Measurements from ENCODE around the gene ZNF692. TPM values are rescaled to one million over a fixed set of nuclear protein-coding genes. Genes with fewer than 3 reads are reported as not detected.
"Not testable (repeated sequence)": the region's sequence is repeated elsewhere in the genome, so short reads cannot be mapped to it uniquely, and the experiment has no call there.

ZNF692 gene
- total RNA-seq, 1 donor from 2014 or later = 86.4 TPM

DNA sequence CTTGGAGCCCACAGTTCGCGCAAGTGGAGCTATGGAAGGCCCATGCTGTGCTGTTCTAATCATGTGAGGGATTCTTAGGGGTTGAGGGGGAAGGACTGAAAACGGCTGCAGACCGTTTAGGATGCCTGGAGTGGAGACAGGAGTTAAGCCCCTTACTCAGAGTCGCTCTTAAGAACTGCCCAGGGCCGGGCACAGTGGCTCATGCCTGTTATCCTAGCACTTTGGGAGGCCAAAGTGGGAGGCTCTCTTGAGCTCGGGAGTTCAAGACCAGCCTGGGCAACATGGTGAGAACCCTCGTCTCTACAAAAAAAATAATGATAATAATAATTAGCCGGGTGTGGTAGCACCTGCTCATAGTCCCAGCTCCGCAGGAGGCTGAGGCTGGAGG, 19.7 kb downstream of the ZNF692 start:
- intact Hi-C loops (cut with micrococcal nuclease) = no loop called here
- Mint-ChIP-seq H3K9me3 (no peaks in the 10 kb centered on the region), H3K4me1 (ENCODE audit: low read depth) (peaks cover 21% of the 10 kb centered on the region), H3K27ac (peak overlapping the region; percentile 90), H3K36me3 (ENCODE audit: low read depth) (peaks cover 9% of the 10 kb centered on the region), H3K27me3 (ENCODE audit: low read depth) (no peaks in the 10 kb centered on the region), H3K4me3 (ENCODE audit: low read depth) (no peak overlapping the region)
- no peak for DNase-seq (ENCODE audit: low spot score)

DNA sequence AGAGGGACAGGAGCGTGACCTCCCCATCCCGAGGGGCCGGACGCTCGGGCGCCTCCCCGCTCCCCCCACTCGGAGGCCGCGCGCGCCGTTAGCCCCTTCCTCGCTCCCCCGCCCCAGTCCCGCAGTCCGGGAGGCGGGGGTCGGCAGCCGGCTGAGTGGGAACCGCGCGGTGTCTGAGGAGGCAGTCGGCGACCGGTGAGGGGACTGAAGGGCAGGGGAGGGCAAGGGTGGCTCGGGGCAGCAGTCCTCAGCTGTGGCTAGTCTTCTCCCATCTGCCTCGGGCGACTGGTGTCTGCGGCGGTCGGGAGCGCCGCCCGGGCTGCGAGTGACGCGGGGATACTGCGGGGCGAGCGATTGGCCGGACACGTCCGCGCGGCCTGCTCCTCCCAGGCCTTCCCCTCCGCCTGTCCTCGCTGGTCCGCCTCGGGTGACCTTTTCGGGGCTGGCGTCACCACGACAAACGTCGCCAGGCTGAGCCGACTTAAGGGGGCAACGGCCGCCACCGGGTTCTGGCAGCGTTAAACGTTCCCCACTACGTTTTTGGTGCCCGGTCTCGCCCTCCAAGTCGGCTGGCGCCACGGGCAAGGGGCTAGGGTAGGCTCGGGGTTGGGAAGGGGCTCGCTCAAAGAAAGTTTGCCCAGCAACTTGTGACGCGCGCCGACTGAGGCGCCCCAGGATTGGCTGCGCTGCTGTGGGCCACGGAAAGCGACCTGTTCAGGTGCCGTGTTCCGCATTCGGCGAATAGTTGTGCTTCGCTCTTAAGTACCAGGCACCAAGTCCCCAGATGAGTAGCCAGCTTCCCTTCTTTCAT, 20.3 kb downstream of the ZNF692 start:
- Mint-ChIP-seq H3K36me3 (ENCODE audit: low read depth) (peaks cover 7% of the 10 kb centered on the region), H3K27me3 (ENCODE audit: low read depth) (no peaks in the 10 kb centered on the region), H3K27ac (peak overlapping the region; percentile 90), H3K4me1 (ENCODE audit: low read depth) (peaks cover 21% of the 10 kb centered on the region), H3K9me3 (no peaks in the 10 kb centered on the region), H3K4me3 (ENCODE audit: low read depth) (no peak overlapping the region)
- intact Hi-C loops (cut with micrococcal nuclease) = loop anchor here (1.0 kb wide), 4 partner anchors 12 to 68 kb away; partner anchors contain the start of gene PGBD2
- DNase-seq (ENCODE audit: low spot score) = peak; percentile 82

DNA sequence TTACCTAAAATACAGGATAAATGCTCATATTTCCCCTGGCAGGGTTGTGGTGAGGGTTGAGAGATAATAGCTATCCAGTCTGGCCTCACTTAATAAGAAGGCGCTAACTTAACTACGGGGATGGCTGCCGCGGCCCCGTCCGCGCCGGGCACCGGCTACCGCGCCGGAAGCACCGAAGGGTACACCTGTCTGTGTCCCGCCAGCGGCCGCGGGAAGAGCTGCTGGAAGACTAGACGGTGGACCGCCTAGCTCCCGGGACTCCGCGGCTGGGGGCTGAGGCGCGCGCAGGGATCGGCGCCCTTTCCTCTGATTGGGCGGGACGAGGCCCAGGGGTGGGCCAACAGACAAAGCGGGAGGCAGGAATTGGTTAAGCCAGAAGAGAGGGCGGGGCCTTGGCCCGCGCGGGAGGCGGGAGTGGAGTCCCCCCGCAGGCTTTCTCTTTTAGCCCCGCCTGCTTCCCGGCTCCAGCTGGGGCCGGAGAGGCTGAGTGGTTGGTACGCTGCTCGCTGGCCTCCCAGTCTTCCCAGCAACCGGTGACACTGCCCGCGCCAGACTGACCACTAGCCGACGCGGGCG, 21.0 kb downstream of the ZNF692 start, which contains the start of gene ZNF672:
Gene ZNF672, plus strand, starts transcription at position 444 of the 576 bp plus-strand sequence. CDS start 9,051 bp downstream, outside the sequence.
- Mint-ChIP-seq H3K27ac (peak within 1 kb of the TSS; percentile 90), H3K4me3 (ENCODE audit: low read depth) (no peak within 1 kb of the TSS), H3K36me3 (ENCODE audit: low read depth) (peaks cover 7% of the 10 kb centered on the region), H3K4me1 (ENCODE audit: low read depth) (peaks cover 21% of the 10 kb centered on the region), H3K27me3 (ENCODE audit: low read depth) (peaks cover 2% of the 10 kb centered on the region), H3K9me3 (no peaks in the 10 kb centered on the region)
- peak; percentile 93 for DNase-seq (ENCODE audit: low spot score)
- intact Hi-C loops (cut with micrococcal nuclease) = loop anchor here (1.0 kb wide), 4 partner anchors 12 to 68 kb away; partner anchors contain the start of gene PGBD2

DNA sequence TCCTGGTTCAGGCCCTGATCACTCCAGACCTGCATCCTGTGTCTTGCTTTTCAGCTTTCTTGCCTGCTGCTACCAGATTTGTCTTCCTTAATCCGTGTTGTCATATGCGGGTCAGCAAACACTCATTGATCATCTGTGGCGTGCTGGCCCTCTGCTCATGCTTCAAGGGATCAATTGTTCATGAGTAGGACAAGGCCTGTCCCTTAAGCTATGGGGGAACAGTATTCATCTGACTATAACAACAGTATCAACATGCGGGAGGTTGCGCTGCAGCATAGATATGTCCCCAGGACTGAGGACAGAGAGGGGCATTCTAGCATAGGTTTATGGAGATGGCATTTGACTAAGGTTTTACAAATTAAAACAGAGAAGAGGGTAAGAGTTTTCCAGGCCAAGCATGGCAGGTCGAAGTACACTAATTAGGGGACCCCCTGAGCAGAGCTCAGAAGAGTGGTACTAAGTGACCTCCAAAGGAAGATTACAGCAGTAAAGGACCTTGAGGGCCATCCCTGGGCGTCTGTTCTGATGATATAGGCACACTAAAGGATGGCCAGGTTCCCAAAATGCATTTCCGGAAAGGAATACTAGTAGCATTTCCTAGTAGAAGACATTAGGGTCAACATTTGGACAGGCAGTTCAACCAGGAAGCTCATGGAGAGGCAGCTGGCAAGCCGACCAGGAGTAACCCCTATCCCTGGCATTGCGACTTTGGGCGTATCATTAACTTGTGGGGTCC, 21.7 kb downstream of the ZNF692 start:
- no peak overlapping the region for H3K4me3 Mint-ChIP-seq (ENCODE audit: low read depth)
- H3K27me3 Mint-ChIP-seq (ENCODE audit: low read depth) = peaks cover 2% of the 10 kb centered on the region
- no peak overlapping the region for H3K27ac Mint-ChIP-seq
- no peak for DNase-seq (ENCODE audit: low spot score)
- H3K36me3 Mint-ChIP-seq (ENCODE audit: low read depth) = peaks cover 5% of the 10 kb centered on the region
- intact Hi-C loops (cut with micrococcal nuclease) = no loop called here
- H3K9me3 Mint-ChIP-seq = no peaks in the 10 kb centered on the region
- peaks cover 19% of the 10 kb centered on the region for H3K4me1 Mint-ChIP-seq (ENCODE audit: low read depth)

- intact Hi-C loops (cut with micrococcal nuclease) = no loop called here
- Mint-ChIP-seq H3K9me3 (no peaks in the 10 kb centered on the region), H3K4me1 (ENCODE audit: low read depth) (peaks cover 4% of the 10 kb centered on the region), H3K36me3 (ENCODE audit: low read depth) (peaks cover 3% of the 10 kb centered on the region), H3K27me3 (ENCODE audit: low read depth) (peaks cover 2% of the 10 kb centered on the region), H3K4me3 (ENCODE audit: low read depth) (no peak overlapping the region), H3K27ac (no peak overlapping the region)
- no peak for DNase-seq (ENCODE audit: low spot score)
Measured at GRCh38 chr1:248834343-248834940, 24.4 kb downstream of the ZNF692 start.

DNA sequence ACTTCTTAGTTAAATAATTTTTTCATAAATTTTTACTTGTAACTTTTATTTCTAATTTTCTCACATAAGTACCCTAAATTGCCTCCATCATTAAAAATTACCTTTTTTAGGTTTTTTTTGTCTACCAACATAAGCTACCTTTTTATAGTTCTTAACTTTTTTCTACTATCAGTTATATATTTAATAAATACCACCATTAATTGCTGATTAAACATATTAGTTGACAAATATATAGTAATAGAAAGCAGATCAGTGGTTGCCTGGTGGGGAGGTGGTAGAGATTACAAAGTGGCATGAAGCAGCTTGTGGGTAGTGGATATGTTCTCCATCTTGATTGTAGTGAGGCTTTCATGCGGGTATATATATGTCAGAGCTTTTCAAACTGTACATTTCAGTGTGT, 27.0 kb downstream of the ZNF692 start:
- Mint-ChIP-seq H3K27ac (no peak overlapping the region), H3K4me1 (ENCODE audit: low read depth) (peaks cover 10% of the 10 kb centered on the region), H3K36me3 (ENCODE audit: low read depth) (no peaks in the 10 kb centered on the region), H3K4me3 (ENCODE audit: low read depth) (no peak overlapping the region), H3K9me3 (no peaks in the 10 kb centered on the region), H3K27me3 (ENCODE audit: low read depth) (peaks cover 2% of the 10 kb centered on the region)
- intact Hi-C loops (cut with micrococcal nuclease) = no loop called here
- DNase-seq (ENCODE audit: low spot score) = no peak

- intact Hi-C loops (cut with micrococcal nuclease); H3K4me3 Mint-ChIP-seq (ENCODE audit: low read depth); H3K9me3 Mint-ChIP-seq; H3K27me3 Mint-ChIP-seq (ENCODE audit: low read depth); H3K36me3 Mint-ChIP-seq (ENCODE audit: low read depth); H3K27ac Mint-ChIP-seq; DNase-seq (ENCODE audit: low spot score): not testable (repeated sequence)
- peaks cover 13% of the 10 kb centered on the region for H3K4me1 Mint-ChIP-seq (ENCODE audit: low read depth)
Measured at GRCh38 chr1:248830718-248831017, 28.2 kb downstream of the ZNF692 start.

DNA sequence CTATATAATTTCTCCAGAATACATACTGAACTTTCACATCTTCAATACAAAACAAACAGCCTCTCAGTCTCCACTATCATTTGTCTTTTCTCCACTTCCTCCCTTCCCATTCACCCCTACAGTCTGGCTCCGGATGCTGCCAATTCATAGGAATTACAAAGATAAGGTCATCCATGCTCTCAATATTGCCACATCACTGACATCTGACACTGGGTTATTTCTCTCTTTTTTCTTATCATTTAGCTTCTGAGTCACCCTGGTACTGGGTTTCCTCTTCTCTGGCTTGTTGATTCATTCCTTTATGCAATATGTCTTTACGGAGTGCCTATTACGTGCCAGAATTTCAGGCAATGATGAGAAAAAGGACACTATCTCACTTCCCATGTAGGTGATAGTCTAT, 30.0 kb downstream of the ZNF692 start:
- no peaks in the 10 kb centered on the region for H3K9me3 Mint-ChIP-seq
- H3K36me3 Mint-ChIP-seq (ENCODE audit: low read depth) = peaks cover 15% of the 10 kb centered on the region
- H3K4me1 Mint-ChIP-seq (ENCODE audit: low read depth) = peaks cover 25% of the 10 kb centered on the region
- DNase-seq (ENCODE audit: low spot score) = no peak
- intact Hi-C loops (cut with micrococcal nuclease) = loop anchor here (1.0 to 5.0 kb wide), 3 partner anchors 216 to 1897 kb away; partner anchors contain the start of gene AHCTF1
- H3K27ac Mint-ChIP-seq = peak overlapping the region; percentile 56
- H3K27me3 Mint-ChIP-seq (ENCODE audit: low read depth) = peaks cover 2% of the 10 kb centered on the region
- H3K4me3 Mint-ChIP-seq (ENCODE audit: low read depth) = no peak overlapping the region

- H3K36me3 Mint-ChIP-seq (ENCODE audit: low read depth) = peaks cover 29% of the 10 kb centered on the region
- no peaks in the 10 kb centered on the region for H3K27me3 Mint-ChIP-seq (ENCODE audit: low read depth)
- intact Hi-C loops (cut with micrococcal nuclease) = loop anchor here (1.0 to 5.0 kb wide), 6 partner anchors 12 to 1894 kb away; partner anchors contain the start of genes AHCTF1, PGBD2 and ZNF672
- peak; percentile 88 for DNase-seq (ENCODE audit: low spot score)
- H3K27ac Mint-ChIP-seq = peak within 1 kb of the TSS; percentile 99
- peak within 1 kb of the TSS; percentile 92 for H3K4me3 Mint-ChIP-seq (ENCODE audit: low read depth)
- H3K9me3 Mint-ChIP-seq = no peaks in the 10 kb centered on the region
- peaks cover 37% of the 10 kb centered on the region for H3K4me1 Mint-ChIP-seq (ENCODE audit: low read depth)
Measured at GRCh38 chr1:248825909-248826760, 32.8 kb downstream of the ZNF692 start, which contains the start of gene SH3BP5L. Gene SH3BP5L, minus strand, starts transcription at chr1:248825915. Its CDS starts 980 bp downstream, at chr1:248824935.

DNA sequence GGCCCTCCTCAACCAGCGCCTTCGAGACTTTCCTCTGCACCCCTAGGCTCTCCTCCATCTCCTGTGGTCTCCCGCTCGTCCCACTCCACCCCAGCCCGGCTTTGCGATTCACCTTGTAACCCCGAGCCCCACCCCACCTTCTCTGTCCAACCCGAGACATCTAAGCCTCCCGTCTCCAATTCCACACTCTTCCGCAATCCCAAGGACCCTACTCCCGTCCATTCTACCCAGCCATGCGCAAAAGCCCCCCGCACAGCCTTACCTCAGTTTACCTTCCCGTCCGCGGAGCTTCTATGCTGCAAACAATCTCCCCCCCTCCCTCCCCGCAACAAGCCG, 33.3 kb downstream of the ZNF692 start:
- intact Hi-C loops (cut with micrococcal nuclease) = loop anchor here (5.0 kb wide), 2 partner anchors 343 to 1893 kb away; partner anchors contain the start of gene AHCTF1
- peaks cover 34% of the 10 kb centered on the region for H3K36me3 Mint-ChIP-seq (ENCODE audit: low read depth)

DNA sequence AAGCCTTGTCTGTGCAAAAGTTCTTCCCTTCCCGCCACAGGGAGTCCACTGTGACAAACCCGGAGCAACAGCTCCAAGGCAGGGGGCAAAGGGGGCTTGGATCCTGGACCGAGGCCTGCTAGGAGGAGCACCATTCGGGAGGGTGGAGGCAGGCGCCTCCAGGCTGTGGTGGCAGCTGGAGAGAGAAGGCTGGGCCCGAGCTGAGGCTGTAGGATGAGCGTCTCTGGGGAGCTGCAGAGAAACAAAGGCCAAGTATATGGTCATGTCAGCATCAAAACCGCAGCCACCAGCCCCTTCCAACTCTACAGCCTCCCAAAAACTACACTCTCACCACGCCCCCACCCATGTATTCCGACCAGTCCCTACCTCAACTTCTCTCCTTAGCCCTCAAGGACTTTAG, 33.7 kb downstream of the ZNF692 start:
- no peak for DNase-seq (ENCODE audit: low spot score)
- intact Hi-C loops (cut with micrococcal nuclease) = loop anchor here (5.0 kb wide), 2 partner anchors 343 to 1893 kb away; partner anchors contain the start of gene AHCTF1
- Mint-ChIP-seq H3K4me1 (ENCODE audit: low read depth) (peaks cover 43% of the 10 kb centered on the region), H3K27me3 (ENCODE audit: low read depth) (no peaks in the 10 kb centered on the region), H3K9me3 (no peaks in the 10 kb centered on the region), H3K4me3 (ENCODE audit: low read depth) (peak overlapping the region; percentile 92), H3K36me3 (ENCODE audit: low read depth) (peaks cover 38% of the 10 kb centered on the region), H3K27ac (peak overlapping the region; percentile 99)

More for the DNA sequence above, 33.3 kb downstream of the ZNF692 start:
- no peaks in the 10 kb centered on the region for H3K9me3 Mint-ChIP-seq
- H3K27ac Mint-ChIP-seq = peak overlapping the region; percentile 99
- peaks cover 40% of the 10 kb centered on the region for H3K4me1 Mint-ChIP-seq (ENCODE audit: low read depth)
- peak overlapping the region; percentile 92 for H3K4me3 Mint-ChIP-seq (ENCODE audit: low read depth)
- no peaks in the 10 kb centered on the region for H3K27me3 Mint-ChIP-seq (ENCODE audit: low read depth)
- DNase-seq (ENCODE audit: low spot score) = no peak

Data from activated T-helper 2 cell treated with anti-CD3 and anti-CD28 coated beads, Interferon-gamma antibody, Interleukin-2, Interleukin-4, amounts not matched to agents 10 μg/mL and 5 μg/mL and 100 μg/mL, durations not matched to agents 14 hours and 24 hours and 36 hours (primary cell).